ENCODE measurements around the gene FAM222A.

DNA sequence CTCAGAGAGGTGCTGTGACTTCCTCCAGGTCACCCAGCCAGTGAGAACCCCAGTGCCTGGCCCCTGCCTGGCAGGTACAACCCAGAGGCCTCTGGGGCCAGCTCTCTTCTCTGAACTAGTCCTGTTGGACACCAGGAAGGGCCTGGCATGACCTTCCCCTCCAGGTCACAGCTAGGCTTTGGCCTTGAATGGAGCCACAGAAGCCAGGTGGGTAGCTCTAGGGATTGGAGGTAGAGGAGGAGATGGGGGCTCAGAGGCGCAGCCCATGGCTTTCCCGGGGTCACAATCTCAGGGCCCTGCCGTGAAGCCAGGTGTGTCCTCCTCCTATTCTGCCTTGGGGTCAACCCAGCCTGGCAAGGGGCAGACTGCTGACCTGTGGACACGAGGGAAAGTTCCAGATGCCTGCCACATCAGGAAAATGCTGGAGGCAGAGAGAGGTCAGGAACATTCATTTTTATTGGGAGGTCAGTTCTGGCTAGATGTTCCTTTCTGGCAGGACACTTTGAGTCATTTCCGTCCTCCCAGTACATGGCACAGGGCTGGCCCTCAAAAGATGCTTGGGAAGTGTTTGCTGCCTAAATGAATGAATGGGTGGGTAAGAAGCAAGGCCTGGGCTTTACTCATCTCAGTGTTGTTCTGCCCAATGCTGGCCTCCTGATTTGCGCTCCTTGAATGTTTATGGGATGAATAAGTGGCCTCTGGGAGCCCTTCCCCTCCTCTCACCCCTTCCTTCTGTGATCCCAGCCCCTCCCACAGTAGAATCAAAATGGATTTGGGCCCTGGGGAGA is 25.4 kb downstream of the FAM222A start:
- TF ChIP-seq ZNF274 (IDR thresholded peaks at IDR 0.05; ENCODE audit: borderline replicate concordance, extremely low read depth, low read length) (no peak), EZH2 (IDR thresholded peaks at IDR 0.05; ENCODE audit: low read depth, low read length, severe bottlenecking) (no peak), BACH1 (IDR thresholded peaks at IDR 0.05; ENCODE audit: low read length) (no peak), POLR2AphosphoS5 (IDR thresholded peaks at IDR 0.05; ENCODE audit: low read depth, low read length) (no peak), CTCF (IDR thresholded peaks at IDR 0.05; ENCODE audit: control extremely low read depth in 1 of 3, insufficient read depth in 1 of 3, low read depth in 1 of 3, low read length in 3 of 3) (no peak), RAD21 (IDR thresholded peaks at IDR 0.05 in 1 of 2, conservative IDR thresholded peaks at IDR 0.05 in 1 of 2; ENCODE audit: low read depth in 2 of 2, low read length in 2 of 2) (no peak), EP300 (IDR thresholded peaks at IDR 0.05; ENCODE audit: borderline replicate concordance in 1 of 2, low read depth in 2 of 2, low read length in 2 of 2) (no peak), POLR2A (IDR thresholded peaks at IDR 0.05; ENCODE audit: control extremely low read depth in 1 of 2, low read depth in 2 of 2, low read length in 2 of 2) (no peak)
